Colonic mucosa (tissue), 4 donors: Measurements from ENCODE around the gene CNPY3. TPM values are rescaled to one million over a fixed set of nuclear protein-coding genes. Genes with fewer than 3 reads are reported as not detected.

Experiments used
- DNase-seq: peaks from one replicate; pipeline ENCODE4 v3.0.0-alpha.2; 2020
- H3K27ac ChIP-seq: fragments of 200-600 bp; one replicate; pipeline ENCODE4 v1.8.0; 2021
- H3K27me3 ChIP-seq: fragments of 200-600 bp; one replicate; pipeline ENCODE4 v1.8.0; 2021
- H3K36me3 ChIP-seq: fragments of 200-600 bp; one replicate; pipeline ENCODE4 v1.8.0; 2021
- H3K4me1 ChIP-seq: fragments of 200-600 bp; one replicate; pipeline ENCODE4 v1.8.0; 2021; ENCODE audit warnings: mild to moderate bottlenecking
- H3K4me3 ChIP-seq: fragments of 200-600 bp; one replicate; pipeline ENCODE4 v1.8.0; 2021
- H3K9ac ChIP-seq, 2 donors: one replicate each; pipeline ENCODE4 v1.7.0; 2013; ENCODE audit warnings: control low read depth in 2 of 2, low read depth in 2 of 2, low read length in 2 of 2
- H3K9me3 ChIP-seq: fragments of 200-600 bp; one replicate; pipeline ENCODE4 v1.8.0; 2021
- CTCF ChIP-seq: fragments of 200-600 bp; IDR thresholded peaks from one replicate; pipeline ENCODE4 v1.8.0; 2022; ENCODE audit warnings: antibody characterized with exemption, mild to moderate bottlenecking
- intact Hi-C: fragments of 100-400 bp; cut with DNase I; formaldehyde crosslinking; loops from one replicate; pipeline ENCODE4 v1.14.1; 2022
- total RNA-seq, 2 donors: library from RNA; stranded (reverse); fragmentation: NEBNext Ultra II Directional in 1 of 2; extraction: Animal tissue kit (Norgen Biotek cat#: 25700) in 1 of 2; gene quantifications; one replicate each; pipeline ENCODE4 v1.2.1, GENCODE V29; 2021
- donor health status: healthy.
- donor health status: DM: no; HTN: no; CAD: no.
- donor health status: DM: no; HTN: no; CAD: no.

CNPY3 gene
- total RNA-seq, 2 donors from 2014 or later = 31.1 to 47.9 TPM

DNA sequence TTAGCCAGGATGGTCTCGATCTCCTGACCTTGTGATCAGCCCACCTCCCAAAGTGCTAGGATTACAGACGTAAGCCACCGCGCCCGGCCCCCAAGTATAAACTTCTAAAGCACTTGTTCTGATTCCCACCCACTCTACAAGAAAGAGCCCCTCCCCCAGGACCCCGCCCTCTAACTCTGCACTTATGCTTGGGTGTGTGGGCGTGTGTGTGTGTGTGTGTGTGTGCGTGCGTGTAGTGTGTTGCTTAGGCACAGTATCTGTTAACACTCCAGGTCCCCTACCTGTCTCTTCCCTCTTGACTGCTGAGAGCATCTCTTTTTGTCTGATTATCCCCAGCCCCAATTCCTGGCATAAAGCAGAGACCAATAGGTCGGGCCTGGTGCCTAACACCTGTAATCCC is 19.4 kb upstream of the CNPY3 start:
- no peaks in the 10 kb centered on the region for H3K9me3 ChIP-seq
- no peak for DNase-seq
- no peaks in the 10 kb centered on the region for H3K4me1 ChIP-seq
- no peak for TF ChIP-seq CTCF
- intact Hi-C loops = no loop called here
- no peak overlapping the region for H3K27ac ChIP-seq
- no peaks in the 10 kb centered on the region for H3K36me3 ChIP-seq
- H3K9ac ChIP-seq = no peak overlapping the region
- no peak overlapping the region for H3K4me3 ChIP-seq
- peaks cover 7% of the 10 kb centered on the region for H3K27me3 ChIP-seq

- Histone ChIP-seq H3K9me3 (no peaks in the 10 kb centered on the region), H3K36me3 (no peaks in the 10 kb centered on the region), H3K27ac (no peak overlapping the region), H3K4me1 (no peaks in the 10 kb centered on the region), H3K4me3 (no peak overlapping the region), H3K9ac (no peak overlapping the region), H3K27me3 (peaks cover 7% of the 10 kb centered on the region)
- DNase-seq = no peak
- intact Hi-C loops = no loop called here
- TF ChIP-seq CTCF = no peak
Measured at GRCh38 chr6:42911171-42912021, 17.9 kb upstream of the CNPY3 start.

- H3K4me3 ChIP-seq = no peak overlapping the region
- intact Hi-C loops = no loop called here
- no peak overlapping the region for H3K27ac ChIP-seq
- no peaks in the 10 kb centered on the region for H3K36me3 ChIP-seq
- no peaks in the 10 kb centered on the region for H3K4me1 ChIP-seq
- TF ChIP-seq CTCF = no peak
- peaks cover 7% of the 10 kb centered on the region for H3K27me3 ChIP-seq
- H3K9ac ChIP-seq = no peak overlapping the region
- no peak for DNase-seq
- no peaks in the 10 kb centered on the region for H3K9me3 ChIP-seq
Measured at GRCh38 chr6:42914546-42914945, 14.7 kb upstream of the CNPY3 start.

- DNase-seq = no peak
- no peaks in the 10 kb centered on the region for H3K9me3 ChIP-seq
- intact Hi-C loops = no loop called here
- H3K36me3 ChIP-seq = no peaks in the 10 kb centered on the region
- no peak for TF ChIP-seq CTCF
- H3K4me3 ChIP-seq = no peak within 1 kb of the TSS
- H3K27me3 ChIP-seq = peaks cover 7% of the 10 kb centered on the region
- no peak within 1 kb of the TSS for H3K27ac ChIP-seq
- H3K9ac ChIP-seq = no peak within 1 kb of the TSS
- no peaks in the 10 kb centered on the region for H3K4me1 ChIP-seq
Measured at GRCh38 chr6:42915732-42916131, 13.5 kb upstream of the CNPY3 start, which contains the start of gene PTCRA. TSS of gene PTCRA (plus strand) at chr6:42916053. CDS start at chr6:42916070, 17 bp downstream.

GRCh38 chr6:42916288-42916687 is 13.0 kb upstream of the CNPY3 start:
- Histone ChIP-seq H3K4me1 (no peaks in the 10 kb centered on the region), H3K27me3 (peaks cover 6% of the 10 kb centered on the region), H3K9ac (no peak overlapping the region), H3K36me3 (no peaks in the 10 kb centered on the region), H3K4me3 (no peak overlapping the region), H3K9me3 (no peaks in the 10 kb centered on the region), H3K27ac (no peak overlapping the region)
- no peak for TF ChIP-seq CTCF
- no peak for DNase-seq
- intact Hi-C loops = no loop called here
